T-helper 2 cell treated with Interferon-gamma antibody and Interleukin-4, amounts not matched to agents 5 μg/mL and 100 μg/mL, for 36 hours (primary cell): ENCODE measurements around the gene C15orf39.
A peak's percentile ranks its signal among the peaks of the same experiment; 100 is the strongest.

Source experiments
- DNase-seq: peaks from one replicate; pipeline ENCODE4 v3.0.0; 2021; ENCODE audit warnings: low spot score
- H3K27ac Mint-ChIP-seq: one replicate; pipeline ENCODE4 v1.8.0; 2021; ENCODE audit warnings: mild to moderate bottlenecking, mixed read lengths
- H3K27me3 Mint-ChIP-seq: one replicate; pipeline ENCODE4 v1.8.0; 2021; ENCODE audit warnings: low read depth, mixed read lengths
- H3K36me3 Mint-ChIP-seq: one replicate; pipeline ENCODE4 v1.8.0; 2021; ENCODE audit warnings: low read depth, mixed read lengths
- H3K4me1 Mint-ChIP-seq: one replicate; pipeline ENCODE4 v1.8.0; 2021; ENCODE audit warnings: low read depth, mixed read lengths
- H3K4me3 Mint-ChIP-seq: one replicate; pipeline ENCODE4 v1.8.0; 2022; ENCODE audit warnings: mild to moderate bottlenecking, moderate library complexity, mixed read lengths
- H3K9me3 Mint-ChIP-seq: one replicate; pipeline ENCODE4 v1.8.0; 2021; ENCODE audit warnings: mixed read lengths

C15orf39 gene

GRCh38 chr15:75178938-75179745, 22.5 kb upstream of the C15orf39 start:
- Mint-ChIP-seq H3K27me3 (peaks cover 35% of the 10 kb centered on the region), H3K4me3 (peak overlapping the region; percentile 30), H3K36me3 (no peaks in the 10 kb centered on the region), H3K27ac (peak overlapping the region; percentile 26), H3K4me1 (peaks cover 39% of the 10 kb centered on the region), H3K9me3 (no peaks in the 10 kb centered on the region)
- DNase-seq = no peak

GRCh38 chr15:75179746-75180140, 21.9 kb upstream of the C15orf39 start:
- no peak overlapping the region for H3K4me3 Mint-ChIP-seq
- H3K27ac Mint-ChIP-seq = no peak overlapping the region
- DNase-seq = no peak
- no peaks in the 10 kb centered on the region for H3K9me3 Mint-ChIP-seq
- no peaks in the 10 kb centered on the region for H3K36me3 Mint-ChIP-seq
- peaks cover 39% of the 10 kb centered on the region for H3K4me1 Mint-ChIP-seq
- peaks cover 35% of the 10 kb centered on the region for H3K27me3 Mint-ChIP-seq

GRCh38 chr15:75181780-75182179, 19.9 kb upstream of the C15orf39 start:
- Mint-ChIP-seq H3K4me1 (peaks cover 37% of the 10 kb centered on the region), H3K27ac (no peak overlapping the region), H3K36me3 (no peaks in the 10 kb centered on the region), H3K27me3 (peaks cover 35% of the 10 kb centered on the region), H3K9me3 (no peaks in the 10 kb centered on the region), H3K4me3 (no peak overlapping the region)
- no peak for DNase-seq

GRCh38 chr15:75182187-75183131, 19.2 kb upstream of the C15orf39 start:
- no peaks in the 10 kb centered on the region for H3K9me3 Mint-ChIP-seq
- peak overlapping the region; percentile 49 for H3K27ac Mint-ChIP-seq
- peaks cover 34% of the 10 kb centered on the region for H3K4me1 Mint-ChIP-seq
- peaks cover 34% of the 10 kb centered on the region for H3K27me3 Mint-ChIP-seq
- no peak for DNase-seq
- H3K4me3 Mint-ChIP-seq = peak overlapping the region; percentile 13
- no peaks in the 10 kb centered on the region for H3K36me3 Mint-ChIP-seq

GRCh38 chr15:75185271-75186029, 16.2 kb upstream of the C15orf39 start:
- H3K4me1 Mint-ChIP-seq = peaks cover 16% of the 10 kb centered on the region
- no peak overlapping the region for H3K4me3 Mint-ChIP-seq
- DNase-seq = no peak
- no peaks in the 10 kb centered on the region for H3K36me3 Mint-ChIP-seq
- H3K27me3 Mint-ChIP-seq = peaks cover 12% of the 10 kb centered on the region
- no peak overlapping the region for H3K27ac Mint-ChIP-seq
- H3K9me3 Mint-ChIP-seq = no peaks in the 10 kb centered on the region

- Mint-ChIP-seq H3K9me3 (peaks cover 4% of the 10 kb centered on the region), H3K27me3 (peaks cover 6% of the 10 kb centered on the region), H3K4me3 (no peak overlapping the region), H3K36me3 (peaks cover 1% of the 10 kb centered on the region), H3K27ac (no peak overlapping the region), H3K4me1 (peaks cover 16% of the 10 kb centered on the region)
- DNase-seq = no peak
These were observed 15.6 kb upstream of the C15orf39 start for GRCh38 chr15:75186044-75186443.

GRCh38 chr15:75188499-75188898, 13.2 kb upstream of the C15orf39 start:
- no peak overlapping the region for H3K27ac Mint-ChIP-seq
- DNase-seq = no peak
- no peak overlapping the region for H3K4me3 Mint-ChIP-seq
- H3K27me3 Mint-ChIP-seq = no peaks in the 10 kb centered on the region
- peaks cover 6% of the 10 kb centered on the region for H3K4me1 Mint-ChIP-seq
- peaks cover 1% of the 10 kb centered on the region for H3K36me3 Mint-ChIP-seq
- H3K9me3 Mint-ChIP-seq = peaks cover 4% of the 10 kb centered on the region

- Mint-ChIP-seq H3K4me3 (no peak overlapping the region), H3K9me3 (peaks cover 4% of the 10 kb centered on the region), H3K36me3 (peaks cover 1% of the 10 kb centered on the region), H3K27ac (no peak overlapping the region), H3K4me1 (peaks cover 1% of the 10 kb centered on the region), H3K27me3 (no peaks in the 10 kb centered on the region)
- no peak for DNase-seq
These were observed 10.4 kb upstream of the C15orf39 start for GRCh38 chr15:75191235-75191634.

GRCh38 chr15:75192307-75192706, 9.4 kb upstream of the C15orf39 start:
- Mint-ChIP-seq H3K36me3 (peaks cover 1% of the 10 kb centered on the region), H3K9me3 (peaks cover 4% of the 10 kb centered on the region), H3K27me3 (no peaks in the 10 kb centered on the region), H3K27ac (no peak overlapping the region), H3K4me3 (no peak overlapping the region), H3K4me1 (peaks cover 1% of the 10 kb centered on the region)
- no peak for DNase-seq

GRCh38 chr15:75193272-75193671, 8.4 kb upstream of the C15orf39 start:
- H3K27ac Mint-ChIP-seq = no peak overlapping the region
- peaks cover 3% of the 10 kb centered on the region for H3K36me3 Mint-ChIP-seq
- no peak overlapping the region for H3K4me3 Mint-ChIP-seq
- no peaks in the 10 kb centered on the region for H3K27me3 Mint-ChIP-seq
- DNase-seq = no peak
- H3K4me1 Mint-ChIP-seq = peaks cover 7% of the 10 kb centered on the region
- peaks cover 4% of the 10 kb centered on the region for H3K9me3 Mint-ChIP-seq

- H3K27ac Mint-ChIP-seq = no peak overlapping the region
These were observed 7.7 kb upstream of the C15orf39 start for GRCh38 chr15:75193976-75194375.

GRCh38 chr15:75194397-75194796, 7.3 kb upstream of the C15orf39 start:
- peaks cover 4% of the 10 kb centered on the region for H3K9me3 Mint-ChIP-seq
- no peak overlapping the region for H3K4me3 Mint-ChIP-seq

More at GRCh38 chr15:75193976-75194375, 7.7 kb upstream of the C15orf39 start:
- Mint-ChIP-seq H3K27me3 (no peaks in the 10 kb centered on the region), H3K36me3 (peaks cover 6% of the 10 kb centered on the region), H3K4me1 (peaks cover 14% of the 10 kb centered on the region), H3K9me3 (peaks cover 4% of the 10 kb centered on the region), H3K4me3 (no peak overlapping the region)
- no peak for DNase-seq

GRCh38 chr15:75195122-75195765, 6.4 kb upstream of the C15orf39 start:
- no peak overlapping the region for H3K27ac Mint-ChIP-seq
- no peak overlapping the region for H3K4me3 Mint-ChIP-seq
- H3K4me1 Mint-ChIP-seq = peaks cover 25% of the 10 kb centered on the region

More at GRCh38 chr15:75194397-75194796, 7.3 kb upstream of the C15orf39 start:
- peaks cover 17% of the 10 kb centered on the region for H3K4me1 Mint-ChIP-seq
- H3K36me3 Mint-ChIP-seq = peaks cover 6% of the 10 kb centered on the region
- DNase-seq = no peak
- H3K27me3 Mint-ChIP-seq = no peaks in the 10 kb centered on the region
- no peak overlapping the region for H3K27ac Mint-ChIP-seq

More at GRCh38 chr15:75195122-75195765, 6.4 kb upstream of the C15orf39 start:
- no peak for DNase-seq
- no peaks in the 10 kb centered on the region for H3K27me3 Mint-ChIP-seq
- H3K36me3 Mint-ChIP-seq = peaks cover 6% of the 10 kb centered on the region
- peaks cover 4% of the 10 kb centered on the region for H3K9me3 Mint-ChIP-seq
